ENCODE data around the gene MEX3A.
A peak's percentile ranks its signal among the peaks of the same experiment; 100 is the strongest.

Gene MEX3A

GRCh38 chr1:156104861-156105832, 22.9 kb upstream of the MEX3A start:
- FAIRE-seq (no peak), DNase-seq (ENCODE audit: extremely low spot score, insufficient read length, low read depth) (no peak)

- no peak for DNase-seq (ENCODE audit: extremely low spot score, insufficient read length, low read depth)
- peak; percentile 41 for FAIRE-seq
These were observed 22.0 kb upstream of the MEX3A start for GRCh38 chr1:156104065-156104810.

- DNase-seq (ENCODE audit: extremely low spot score, insufficient read length, low read depth): no peak
- no peak for FAIRE-seq
These were observed 21.3 kb upstream of the MEX3A start for GRCh38 chr1:156103521-156103947.

- DNase-seq (ENCODE audit: extremely low spot score, insufficient read length, low read depth): no peak
- no peak for FAIRE-seq
These were observed 20.6 kb upstream of the MEX3A start for GRCh38 chr1:156102633-156103511.

GRCh38 chr1:156101880-156102279, 19.6 kb upstream of the MEX3A start:
- DNase-seq (ENCODE audit: extremely low spot score, insufficient read length, low read depth) (no peak), FAIRE-seq (no peak)

GRCh38 chr1:156100205-156100995, 18.1 kb upstream of the MEX3A start:
- FAIRE-seq: peak; percentile 31
- no peak for DNase-seq (ENCODE audit: extremely low spot score, insufficient read length, low read depth)

GRCh38 chr1:156099282-156099681, 17.0 kb upstream of the MEX3A start:
- DNase-seq (ENCODE audit: extremely low spot score, insufficient read length, low read depth) (no peak), FAIRE-seq (no peak)

- DNase-seq (ENCODE audit: extremely low spot score, insufficient read length, low read depth) (no peak), FAIRE-seq (no peak)
These were observed 16.5 kb upstream of the MEX3A start for GRCh38 chr1:156098784-156099183.

- DNase-seq (ENCODE audit: extremely low spot score, insufficient read length, low read depth) (no peak), FAIRE-seq (peak; percentile 71)
These were observed 15.4 kb upstream of the MEX3A start for GRCh38 chr1:156097499-156098178.

GRCh38 chr1:156096640-156097391, 14.6 kb upstream of the MEX3A start:
- DNase-seq (ENCODE audit: extremely low spot score, insufficient read length, low read depth) (peak; percentile 77), FAIRE-seq (peak; percentile 92)

GRCh38 chr1:156095906-156096508, 13.7 kb upstream of the MEX3A start:
- DNase-seq (ENCODE audit: extremely low spot score, insufficient read length, low read depth) (no peak), FAIRE-seq (peak; percentile 48)

GRCh38 chr1:156091610-156092009, 9.3 kb upstream of the MEX3A start:
- no peak for FAIRE-seq

GRCh38 chr1:156090840-156091188, 8.5 kb upstream of the MEX3A start:
- FAIRE-seq (peak; percentile 87), DNase-seq (ENCODE audit: extremely low spot score, insufficient read length, low read depth) (peak; percentile 61)

More at GRCh38 chr1:156091610-156092009, 9.3 kb upstream of the MEX3A start:
- no peak for DNase-seq (ENCODE audit: extremely low spot score, insufficient read length, low read depth)

- DNase-seq (ENCODE audit: extremely low spot score, insufficient read length, low read depth): no peak
- no peak for FAIRE-seq
These were observed 8.0 kb upstream of the MEX3A start for GRCh38 chr1:156090138-156090839.

GRCh38 chr1:156089704-156090103, 7.4 kb upstream of the MEX3A start:
- no peak for FAIRE-seq
- no peak for DNase-seq (ENCODE audit: extremely low spot score, insufficient read length, low read depth)

- FAIRE-seq: no peak
- DNase-seq (ENCODE audit: extremely low spot score, insufficient read length, low read depth): no peak
These were observed 4.0 kb upstream of the MEX3A start for GRCh38 chr1:156086256-156086662.
